ENCODE results near the gene CTSD.
"Not testable (repeated sequence)": the region's sequence is repeated elsewhere in the genome, so short reads cannot be mapped to it uniquely, and the experiment has no call there.

The CTSD gene

DNA sequence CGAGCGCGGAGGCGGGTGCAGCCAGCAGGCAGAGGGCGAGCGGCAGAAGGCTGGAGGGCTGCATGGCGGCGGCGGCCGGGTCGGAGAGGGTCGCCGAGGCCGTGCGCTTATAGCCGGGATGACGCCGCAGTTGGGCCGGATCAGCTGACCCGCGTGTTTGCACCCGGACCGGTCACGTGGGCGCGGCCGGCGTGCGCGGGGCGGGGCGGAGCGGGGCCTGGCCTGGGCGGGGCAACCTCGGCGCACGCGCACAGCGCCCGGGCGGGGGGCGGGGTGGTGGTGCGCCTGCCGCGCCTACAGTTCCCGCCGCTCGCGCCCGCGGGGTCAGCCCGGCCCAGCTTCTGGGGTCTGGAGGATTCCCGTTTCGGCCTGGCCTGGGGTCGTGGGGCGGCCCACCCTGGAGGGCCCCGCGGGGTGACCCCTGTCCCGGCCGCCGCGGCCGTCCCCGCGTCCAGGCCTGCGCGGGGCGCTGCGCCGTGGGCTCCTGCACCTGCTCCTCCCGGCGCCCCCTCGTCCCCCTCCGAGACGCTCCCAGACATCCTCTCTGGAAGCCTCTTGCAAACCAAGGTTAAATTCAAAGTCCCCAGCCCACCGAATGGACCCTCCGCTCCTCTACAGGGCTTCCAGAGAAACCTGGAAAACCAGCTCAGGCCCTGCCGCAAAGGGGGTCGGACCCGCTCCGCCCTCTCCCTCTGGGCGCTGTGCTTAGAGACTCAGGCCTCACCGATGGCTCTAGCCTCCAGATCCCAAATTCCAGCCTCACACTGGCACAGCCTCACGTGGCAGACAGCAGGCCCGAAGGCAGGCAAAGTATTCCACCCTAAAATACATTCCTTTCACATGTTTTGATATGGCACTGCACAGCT lies at the start of gene CTSD:
Gene CTSD, minus strand, starts transcription at position 132 of the 866 bp plus-strand sequence. Its CDS starts 68 bp downstream, at position 64.
- peak within 1 kb of the TSS; percentile 65 for H3K4me3 ChIP-seq (ENCODE audit: low read depth, low read length)
- TF ChIP-seq, protein P1, sequence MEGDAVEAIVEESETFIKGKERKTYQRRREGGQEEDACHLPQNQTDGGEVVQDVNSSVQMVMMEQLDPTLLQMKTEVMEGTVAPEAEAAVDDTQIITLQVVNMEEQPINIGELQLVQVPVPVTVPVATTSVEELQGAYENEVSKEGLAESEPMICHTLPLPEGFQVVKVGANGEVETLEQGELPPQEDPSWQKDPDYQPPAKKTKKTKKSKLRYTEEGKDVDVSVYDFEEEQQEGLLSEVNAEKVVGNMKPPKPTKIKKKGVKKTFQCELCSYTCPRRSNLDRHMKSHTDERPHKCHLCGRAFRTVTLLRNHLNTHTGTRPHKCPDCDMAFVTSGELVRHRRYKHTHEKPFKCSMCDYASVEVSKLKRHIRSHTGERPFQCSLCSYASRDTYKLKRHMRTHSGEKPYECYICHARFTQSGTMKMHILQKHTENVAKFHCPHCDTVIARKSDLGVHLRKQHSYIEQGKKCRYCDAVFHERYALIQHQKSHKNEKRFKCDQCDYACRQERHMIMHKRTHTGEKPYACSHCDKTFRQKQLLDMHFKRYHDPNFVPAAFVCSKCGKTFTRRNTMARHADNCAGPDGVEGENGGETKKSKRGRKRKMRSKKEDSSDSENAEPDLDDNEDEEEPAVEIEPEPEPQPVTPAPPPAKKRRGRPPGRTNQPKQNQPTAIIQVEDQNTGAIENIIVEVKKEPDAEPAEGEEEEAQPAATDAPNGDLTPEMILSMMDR (IDR thresholded peaks at IDR 0.05; ENCODE audit: low read depth, low read length): peak; percentile 6
- DNase-seq (ENCODE audit: low read depth, low spot score): peak; percentile 64
- in situ Hi-C loops (cut with HindIII; ENCODE audit: low sequenced_read_pairs): no loop called here

GRCh38 chr11:1813356-1813755 lies 49.6 kb upstream of the CTSD start:
- H3K4me3 ChIP-seq (ENCODE audit: low read depth, low read length); in situ Hi-C loops (cut with HindIII; ENCODE audit: low sequenced_read_pairs); DNase-seq (ENCODE audit: low read depth, low spot score): not testable (repeated sequence)

GRCh38 chr11:1812801-1813200 lies 49.1 kb upstream of the CTSD start:
- no peak overlapping the region for H3K4me3 ChIP-seq (ENCODE audit: low read depth, low read length)
- in situ Hi-C loops (cut with HindIII; ENCODE audit: low sequenced_read_pairs): no loop called here
- DNase-seq (ENCODE audit: low read depth, low spot score): no peak
- TF ChIP-seq, protein P1 (IDR thresholded peaks at IDR 0.05; ENCODE audit: low read depth, low read length): no peak

DNA sequence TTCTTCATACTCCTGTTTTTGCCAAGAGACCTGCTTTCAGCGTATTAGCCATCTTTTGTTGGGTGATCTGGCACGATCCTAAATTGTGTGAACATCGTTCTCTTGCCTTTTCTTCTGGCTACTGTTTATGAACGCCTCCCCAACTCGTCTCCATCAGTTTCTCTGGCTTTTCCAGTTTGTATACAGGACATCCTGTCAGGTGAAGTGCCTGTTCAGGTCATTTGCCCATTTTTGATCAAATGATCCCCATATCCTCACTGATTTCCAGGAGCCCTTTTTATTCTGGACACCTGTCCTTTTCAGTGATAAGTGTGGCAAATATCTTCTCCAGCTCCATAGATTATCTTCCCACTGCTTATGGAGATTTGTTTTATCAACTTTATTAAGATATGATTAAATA lies 48.5 kb upstream of the CTSD start:
- in situ Hi-C loops (cut with HindIII; ENCODE audit: low sequenced_read_pairs): no loop called here
- TF ChIP-seq, protein P1 (IDR thresholded peaks at IDR 0.05; ENCODE audit: low read depth, low read length): no peak

DNA sequence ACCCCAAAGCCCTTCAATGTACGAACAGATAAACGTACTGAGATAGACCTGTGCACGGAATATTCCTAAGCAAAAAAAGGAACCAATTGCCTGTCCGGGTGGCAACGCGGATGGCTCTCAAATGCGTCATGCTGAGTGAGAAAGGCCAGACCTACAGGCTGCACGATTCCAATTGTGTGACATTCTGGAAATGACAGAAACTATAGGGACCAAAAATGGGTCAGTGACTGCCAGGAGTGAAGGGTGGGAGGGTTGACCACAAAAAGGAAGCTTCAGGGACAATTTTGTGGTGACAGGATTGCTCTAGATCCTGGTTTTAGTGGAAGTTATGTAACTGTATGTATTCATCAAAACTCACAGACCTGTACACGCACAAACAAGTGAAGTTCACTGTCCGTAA lies 47.0 kb upstream of the CTSD start:
- in situ Hi-C loops (cut with HindIII; ENCODE audit: low sequenced_read_pairs): no loop called here
- DNase-seq (ENCODE audit: low read depth, low spot score): no peak
- TF ChIP-seq, protein P1 (IDR thresholded peaks at IDR 0.05; ENCODE audit: low read depth, low read length): no peak
- no peak overlapping the region for H3K4me3 ChIP-seq (ENCODE audit: low read depth, low read length)

More for the DNA sequence above, 48.5 kb upstream of the CTSD start:
- H3K4me3 ChIP-seq (ENCODE audit: low read depth, low read length): no peak overlapping the region
- no peak for DNase-seq (ENCODE audit: low read depth, low spot score)

- no peak overlapping the region for H3K4me3 ChIP-seq (ENCODE audit: low read depth, low read length)
- in situ Hi-C loops (cut with HindIII; ENCODE audit: low sequenced_read_pairs): no loop called here
- DNase-seq (ENCODE audit: low read depth, low spot score): no peak
- TF ChIP-seq, protein P1 (IDR thresholded peaks at IDR 0.05; ENCODE audit: low read depth, low read length): no peak
These were observed 43.7 kb upstream of the CTSD start for GRCh38 chr11:1807264-1807995.

DNA sequence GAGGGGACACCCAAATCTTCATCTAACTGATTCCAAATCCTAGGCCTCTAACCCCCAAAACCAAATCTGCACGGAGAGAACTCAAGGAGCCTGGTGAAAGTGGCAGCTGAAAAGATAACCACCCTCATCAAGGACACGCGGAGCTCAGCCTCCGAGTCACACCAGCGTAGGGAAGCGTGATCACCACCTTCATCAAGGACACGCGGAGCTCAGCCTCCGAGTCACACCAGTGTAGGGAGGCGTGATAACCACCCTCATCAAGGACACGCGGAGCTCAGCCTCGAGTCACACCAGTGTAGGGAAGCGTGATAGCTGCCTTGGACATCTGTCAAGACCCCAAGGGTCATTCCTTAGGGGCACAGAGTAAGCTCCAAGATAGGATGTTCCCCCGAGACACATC lies 41.8 kb upstream of the CTSD start:
- in situ Hi-C loops (cut with HindIII; ENCODE audit: low sequenced_read_pairs): no loop called here
- H3K4me3 ChIP-seq (ENCODE audit: low read depth, low read length): no peak overlapping the region
- TF ChIP-seq, protein P1 (IDR thresholded peaks at IDR 0.05; ENCODE audit: low read depth, low read length): no peak
- DNase-seq (ENCODE audit: low read depth, low spot score): no peak

- in situ Hi-C loops (cut with HindIII; ENCODE audit: low sequenced_read_pairs); DNase-seq (ENCODE audit: low read depth, low spot score); H3K4me3 ChIP-seq (ENCODE audit: low read depth, low read length): not testable (repeated sequence)
These were observed 40.2 kb upstream of the CTSD start for GRCh38 chr11:1803835-1804519.
